Esophagus squamous epithelium (tissue), 4 donors: ENCODE data around the gene KCNJ18.
"Not testable (repeated sequence)": the region's sequence is repeated elsewhere in the genome, so short reads cannot be mapped to it uniquely, and the experiment has no call there.

Source experiments
- POLR2A ChIP-seq, 4 donors: fragments of 450-650 bp; IDR thresholded peaks; one replicate each; pipeline ENCODE4 v1.6.1; 2017; ENCODE audit warnings: antibody characterized with exemption in 4 of 4, mild to moderate bottlenecking in 4 of 4, moderate library complexity in 3 of 4
- TF ChIP-seq, protein P1 (sequence below), 6 experiments: fragments of 450-650 bp in 4 of 6; fragments of 200-600 bp in 2 of 6; sonication (generic) in 2 of 6; IDR thresholded peaks; one replicate each; pipeline ENCODE4 v1.5.1; 2016 to 2019; ENCODE audit warnings: antibody characterized with exemption in 6 of 6, mild to moderate bottlenecking in 4 of 6, moderate library complexity in 4 of 6

- TF ChIP-seq, protein P1, sequence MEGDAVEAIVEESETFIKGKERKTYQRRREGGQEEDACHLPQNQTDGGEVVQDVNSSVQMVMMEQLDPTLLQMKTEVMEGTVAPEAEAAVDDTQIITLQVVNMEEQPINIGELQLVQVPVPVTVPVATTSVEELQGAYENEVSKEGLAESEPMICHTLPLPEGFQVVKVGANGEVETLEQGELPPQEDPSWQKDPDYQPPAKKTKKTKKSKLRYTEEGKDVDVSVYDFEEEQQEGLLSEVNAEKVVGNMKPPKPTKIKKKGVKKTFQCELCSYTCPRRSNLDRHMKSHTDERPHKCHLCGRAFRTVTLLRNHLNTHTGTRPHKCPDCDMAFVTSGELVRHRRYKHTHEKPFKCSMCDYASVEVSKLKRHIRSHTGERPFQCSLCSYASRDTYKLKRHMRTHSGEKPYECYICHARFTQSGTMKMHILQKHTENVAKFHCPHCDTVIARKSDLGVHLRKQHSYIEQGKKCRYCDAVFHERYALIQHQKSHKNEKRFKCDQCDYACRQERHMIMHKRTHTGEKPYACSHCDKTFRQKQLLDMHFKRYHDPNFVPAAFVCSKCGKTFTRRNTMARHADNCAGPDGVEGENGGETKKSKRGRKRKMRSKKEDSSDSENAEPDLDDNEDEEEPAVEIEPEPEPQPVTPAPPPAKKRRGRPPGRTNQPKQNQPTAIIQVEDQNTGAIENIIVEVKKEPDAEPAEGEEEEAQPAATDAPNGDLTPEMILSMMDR (IDR thresholded peaks at IDR 0.05): not testable (repeated sequence)
- not testable (repeated sequence) for TF ChIP-seq POLR2A (IDR thresholded peaks at IDR 0.05)
Observed at GRCh38 chr17:21737015-21737580, 44.8 kb downstream of the KCNJ18 start.
